GM04503 (cell line): ENCODE results near the gene CD300A.

Source experiments
- DNase-seq: peaks from one replicate; pipeline ENCODE4 v3.0.0-alpha.2; 2012; ENCODE audit warnings: low read depth

Gene CD300A

DNA sequence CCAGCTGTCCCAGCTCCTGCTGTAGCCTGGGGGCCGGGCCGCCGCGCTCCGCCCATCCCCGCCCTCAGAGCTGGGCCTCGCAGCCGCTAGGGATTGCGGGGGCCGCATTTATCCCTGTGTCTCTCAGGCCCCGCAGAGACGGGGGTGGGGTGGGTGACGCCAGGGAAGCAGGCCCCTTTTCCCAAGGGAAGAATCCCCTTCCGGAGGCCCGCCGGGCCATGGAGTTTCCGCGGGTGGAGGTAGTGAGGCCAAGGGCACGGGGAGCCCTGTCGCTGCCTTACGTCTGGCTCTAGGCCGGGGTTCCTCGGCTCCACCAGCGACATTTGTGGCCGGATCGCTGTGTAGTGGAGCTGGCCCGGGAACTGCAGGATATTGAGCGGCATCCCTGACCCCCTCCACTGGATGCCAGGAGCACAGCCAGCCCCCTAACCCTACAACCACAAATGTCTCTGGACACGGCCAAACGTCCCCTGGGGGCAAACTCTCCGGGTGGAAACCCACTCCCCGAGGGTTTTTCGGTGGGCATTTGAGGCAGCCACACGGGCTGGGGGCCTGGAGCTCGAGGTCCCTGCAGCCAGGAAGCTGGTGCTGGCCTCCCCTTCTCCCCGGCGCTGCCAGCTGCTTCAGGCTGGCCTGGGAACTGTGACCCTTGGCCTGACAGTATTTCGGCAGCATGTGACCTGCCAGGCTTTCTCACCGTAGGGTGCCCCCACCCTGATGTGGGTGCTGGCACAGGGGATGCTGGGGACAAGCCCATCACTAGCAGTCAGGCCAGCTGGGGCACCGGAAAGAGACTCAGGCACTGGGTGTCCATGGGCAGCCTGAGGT, 12.0 kb upstream of the CD300A start:
- DNase-seq: peak; percentile 6

DNA sequence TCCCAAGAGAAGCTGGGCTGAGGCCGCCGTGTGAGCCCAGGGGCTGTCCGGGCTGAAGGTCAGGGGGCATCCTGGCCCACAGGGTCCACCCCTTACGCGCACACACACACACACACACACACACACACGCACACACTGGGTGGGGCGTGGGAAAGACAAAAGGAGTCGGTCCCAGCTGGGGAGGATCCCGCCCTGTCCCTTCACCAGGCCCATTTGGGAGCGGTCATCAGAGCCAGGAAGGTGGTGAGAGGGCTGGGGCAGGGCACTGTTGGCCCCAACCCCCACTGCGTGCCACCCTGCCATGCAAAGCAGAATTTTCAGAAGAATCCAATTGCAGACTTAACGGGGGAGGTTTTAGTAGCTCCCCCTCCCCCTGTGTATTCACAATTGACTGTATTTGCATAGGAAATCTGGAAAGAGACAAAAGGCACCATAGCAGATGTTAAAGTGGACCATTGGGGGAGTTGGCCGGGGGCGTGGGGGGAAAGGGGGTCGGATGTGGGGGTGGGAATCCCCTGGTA, 11.3 kb upstream of the CD300A start:
- DNase-seq: no peak

- DNase-seq: no peak
Observed at GRCh38 chr17:74455821-74456220, 10.6 kb upstream of the CD300A start.

GRCh38 chr17:74457146-74457819, 9.2 kb upstream of the CD300A start:
- no peak for DNase-seq

- no peak for DNase-seq
Observed at GRCh38 chr17:74457820-74458166, 8.6 kb upstream of the CD300A start.

GRCh38 chr17:74458835-74459234, 7.6 kb upstream of the CD300A start:
- no peak for DNase-seq

- DNase-seq: no peak
Observed at GRCh38 chr17:74459622-74460021, 6.8 kb upstream of the CD300A start.

- no peak for DNase-seq
Observed at GRCh38 chr17:74460241-74460640, 6.2 kb upstream of the CD300A start.

DNA sequence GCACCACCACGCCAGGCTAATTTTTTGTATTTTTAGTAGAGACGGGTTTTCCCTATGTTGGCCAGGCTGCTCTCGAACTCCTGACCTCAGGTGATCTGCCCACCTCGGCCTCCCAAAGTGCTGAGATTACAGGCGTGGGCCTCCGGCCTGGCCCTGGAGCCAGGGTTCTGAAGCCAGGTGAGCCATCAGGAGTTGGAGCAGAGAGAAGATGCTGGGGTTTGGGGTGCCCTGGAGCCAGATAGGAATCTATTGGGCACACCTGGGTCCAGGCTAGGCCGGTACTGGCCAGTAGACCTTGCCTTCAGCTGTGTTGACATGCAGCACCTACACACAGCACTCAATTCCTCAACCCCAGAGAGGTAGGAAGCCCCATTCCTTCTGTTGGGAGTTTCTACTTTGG, 5.4 kb upstream of the CD300A start:
- no peak for DNase-seq

DNA sequence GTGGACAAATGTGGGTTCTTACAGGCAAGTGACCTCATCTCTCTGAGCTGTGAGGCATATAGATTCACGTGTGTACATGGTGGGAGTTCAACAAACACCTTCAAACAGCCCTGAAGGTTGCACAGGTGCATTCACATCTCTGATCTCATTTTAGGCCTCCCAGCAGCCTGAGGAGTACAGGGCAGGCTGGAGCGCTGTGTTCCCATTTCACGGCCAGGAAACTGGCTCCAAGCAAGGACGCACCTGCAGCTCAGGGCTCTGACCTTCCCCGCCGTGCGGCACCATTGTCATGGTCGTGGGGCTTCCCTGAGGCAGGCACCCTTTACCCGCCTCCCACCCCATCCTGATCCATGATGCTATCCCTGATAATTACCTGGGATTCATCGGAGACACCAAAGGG, 4.8 kb upstream of the CD300A start:
- no peak for DNase-seq

GRCh38 chr17:74464730-74465377, 1.6 kb upstream of the CD300A start:
- DNase-seq: no peak

GRCh38 chr17:74465378-74466110, 890 bp upstream of the CD300A start:
- DNase-seq: no peak

- no peak for DNase-seq
Observed at GRCh38 chr17:74466828-74467184, 372 bp downstream of the CD300A start.

GRCh38 chr17:74467221-74467951, 952 bp downstream of the CD300A start:
- DNase-seq: no peak

DNA sequence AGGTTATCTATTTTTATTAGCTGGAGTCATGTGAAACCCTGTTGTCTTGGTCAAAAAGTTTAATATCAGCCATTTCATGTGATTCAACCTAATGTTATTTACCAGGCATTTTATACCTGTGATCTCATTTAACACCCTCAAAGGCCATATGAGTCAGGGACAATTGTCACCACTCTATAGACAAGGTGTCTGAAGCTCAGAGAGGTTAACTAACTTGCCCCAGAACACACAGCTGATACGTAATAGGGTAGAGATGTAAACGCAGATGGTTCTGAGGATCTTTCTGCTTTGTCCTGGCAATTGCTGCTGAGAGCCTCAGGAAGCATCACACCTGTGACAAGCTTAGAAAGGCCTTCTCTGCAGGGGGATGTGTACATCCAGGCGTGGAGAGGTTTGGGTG, 4.9 kb downstream of the CD300A start:
- no peak for DNase-seq

DNA sequence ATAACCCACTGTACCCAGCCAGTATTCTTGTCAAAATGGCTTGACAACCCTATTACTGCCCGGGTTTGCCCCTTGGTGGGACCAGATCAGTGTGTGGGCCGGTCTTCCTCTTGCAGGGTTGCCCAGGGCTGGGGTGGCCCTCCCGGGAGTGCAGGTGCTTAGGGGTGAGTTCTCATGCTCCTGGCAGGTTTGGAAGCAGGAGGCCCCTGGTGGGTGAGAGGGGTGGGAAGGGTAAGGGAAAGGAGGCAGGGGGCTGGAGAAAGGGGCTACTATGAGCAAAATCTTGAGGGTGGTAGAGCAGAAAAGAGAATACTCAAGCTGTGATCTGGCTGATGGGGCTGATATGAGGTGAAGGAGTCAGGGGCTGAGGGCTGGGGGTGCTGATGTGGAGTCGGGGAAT, 6.5 kb downstream of the CD300A start:
- no peak for DNase-seq

DNA sequence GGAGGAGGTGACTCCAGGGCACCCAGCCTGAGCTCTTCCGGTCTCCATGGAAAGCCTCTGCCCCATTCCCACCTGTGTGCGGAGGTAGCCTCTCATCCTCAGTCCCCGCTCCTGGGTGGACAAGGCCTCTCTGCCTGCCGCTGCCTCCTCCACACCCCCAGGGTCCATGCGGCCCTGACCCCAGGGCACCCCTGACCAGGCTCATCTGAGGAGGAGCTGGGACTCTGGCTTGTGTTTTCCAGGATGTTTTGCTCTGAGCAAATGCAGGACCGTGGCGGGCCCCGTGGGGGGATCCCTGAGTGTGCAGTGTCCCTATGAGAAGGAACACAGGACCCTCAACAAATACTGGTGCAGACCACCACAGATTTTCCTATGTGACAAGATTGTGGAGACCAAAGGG, 6.9 kb downstream of the CD300A start:
- DNase-seq: no peak

- DNase-seq: no peak
Observed at GRCh38 chr17:74474043-74474792, 7.8 kb downstream of the CD300A start.

DNA sequence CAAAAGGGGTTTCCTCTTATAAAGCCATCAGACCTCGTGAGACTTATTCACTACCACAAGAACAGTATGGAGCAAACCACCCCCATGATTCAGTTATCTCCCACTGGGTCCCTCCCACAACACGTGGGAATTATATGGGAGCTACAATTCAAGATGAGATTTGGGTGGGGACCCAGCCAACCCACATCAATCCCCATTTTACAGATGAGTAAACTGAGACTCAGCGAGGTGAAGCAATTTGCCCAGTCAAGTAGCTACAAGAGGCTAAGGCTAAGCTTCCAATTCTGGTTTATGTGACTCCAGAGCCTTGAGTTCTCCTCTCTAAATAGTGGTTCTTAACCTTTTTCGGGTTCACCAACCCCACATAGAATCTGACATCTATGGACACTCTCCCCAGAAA, 8.8 kb downstream of the CD300A start:
- DNase-seq: no peak

GRCh38 chr17:74477411-74477810, 11.0 kb downstream of the CD300A start:
- DNase-seq: no peak
